GM04503 (cell line): Measurements from ENCODE around the gene TTC28.

Experiments
- DNase-seq: peaks from one replicate; pipeline ENCODE4 v3.0.0-alpha.2; 2012; ENCODE audit warnings: low read depth

The TTC28 gene

GRCh38 chr22:28440592-28441390, 238.8 kb downstream of the TTC28 start:
- DNase-seq: peak; percentile 33

GRCh38 chr22:28438183-28438768, 241.4 kb downstream of the TTC28 start:
- no peak for DNase-seq

- no peak for DNase-seq
Observed at GRCh38 chr22:28435982-28436381, 243.7 kb downstream of the TTC28 start.

GRCh38 chr22:28435140-28435768, 244.4 kb downstream of the TTC28 start:
- DNase-seq: no peak

- no peak for DNase-seq
Observed at GRCh38 chr22:28430466-28431025, 249.1 kb downstream of the TTC28 start.

GRCh38 chr22:28429711-28430110, 249.9 kb downstream of the TTC28 start:
- DNase-seq: peak; percentile 36

- DNase-seq: no peak
Observed at GRCh38 chr22:28428271-28428670, 251.4 kb downstream of the TTC28 start.

GRCh38 chr22:28426346-28427132, 253.1 kb downstream of the TTC28 start:
- no peak for DNase-seq

GRCh38 chr22:28425211-28425610, 254.4 kb downstream of the TTC28 start:
- no peak for DNase-seq

- peak; percentile 61 for DNase-seq
Observed at GRCh38 chr22:28424427-28425080, 255.1 kb downstream of the TTC28 start.

GRCh38 chr22:28419919-28420318, 259.7 kb downstream of the TTC28 start:
- DNase-seq: no peak

- DNase-seq: no peak
Observed at GRCh38 chr22:28418008-28418407, 261.6 kb downstream of the TTC28 start.

GRCh38 chr22:28417431-28417830, 262.2 kb downstream of the TTC28 start:
- no peak for DNase-seq

- no peak for DNase-seq
Observed at GRCh38 chr22:28414913-28415312, 264.7 kb downstream of the TTC28 start.

- DNase-seq: no peak
Observed at GRCh38 chr22:28413612-28414399, 265.8 kb downstream of the TTC28 start.

- no peak for DNase-seq
Observed at GRCh38 chr22:28412109-28412508, 267.5 kb downstream of the TTC28 start.

GRCh38 chr22:28411125-28411524, 268.5 kb downstream of the TTC28 start:
- no peak for DNase-seq

- no peak for DNase-seq
Observed at GRCh38 chr22:28410050-28410816, 269.4 kb downstream of the TTC28 start.

GRCh38 chr22:28408709-28409108, 270.9 kb downstream of the TTC28 start:
- DNase-seq: no peak

- DNase-seq: no peak
Observed at GRCh38 chr22:28407645-28408044, 272.0 kb downstream of the TTC28 start.
